HT1080 (cell line): ENCODE results near the gene ATG13. TPM values are rescaled to one million over a fixed set of nuclear protein-coding genes. Genes with fewer than 3 reads are reported as not detected.

Experiments
- DNase-seq: peaks from one replicate; pipeline ENCODE4 v3.0.0-alpha.2; 2015; ENCODE audit warnings: low read depth
- total RNA-seq: library from RNA; depleted of rRNA; stranded (reverse); fragments of >200 nt; shearing (Covaris generic); gene quantifications from 2 replicates; pipeline ENCODE4 v1.2.3, GENCODE V29; 2014

The ATG13 gene
- total RNA-seq, 1 experiment from 2014 or later = 117 TPM

GRCh38 chr11:46674463-46675287 lies 57.3 kb downstream of the ATG13 start:
- DNase-seq = no peak

- DNase-seq = peak; percentile 37
Measured at GRCh38 chr11:46675288-46675851, 58.0 kb downstream of the ATG13 start.

- DNase-seq = no peak
Measured at GRCh38 chr11:46675949-46676348, 58.6 kb downstream of the ATG13 start.

- DNase-seq = no peak
Measured at GRCh38 chr11:46676436-46677158, 59.2 kb downstream of the ATG13 start.

- no peak for DNase-seq
Measured at GRCh38 chr11:46677169-46677568, 59.8 kb downstream of the ATG13 start.

GRCh38 chr11:46677991-46678740 lies 60.8 kb downstream of the ATG13 start:
- DNase-seq = no peak

- no peak for DNase-seq
Measured at GRCh38 chr11:46678741-46679130, 61.4 kb downstream of the ATG13 start.

GRCh38 chr11:46679241-46680163 lies 62.1 kb downstream of the ATG13 start:
- no peak for DNase-seq

- no peak for DNase-seq
Measured at GRCh38 chr11:46680164-46680760, 62.9 kb downstream of the ATG13 start.

GRCh38 chr11:46680815-46681214 lies 63.5 kb downstream of the ATG13 start:
- DNase-seq = no peak

- DNase-seq = no peak
Measured at GRCh38 chr11:46681814-46682213, 64.5 kb downstream of the ATG13 start.

GRCh38 chr11:46682773-46683752 lies 65.7 kb downstream of the ATG13 start:
- DNase-seq = peak; percentile 43

GRCh38 chr11:46684367-46684766 lies 67.0 kb downstream of the ATG13 start:
- no peak for DNase-seq

- DNase-seq = peak; percentile 31
Measured at GRCh38 chr11:46686886-46687795, 69.8 kb downstream of the ATG13 start.

GRCh38 chr11:46690702-46691101 lies 73.3 kb downstream of the ATG13 start:
- no peak for DNase-seq

- DNase-seq = no peak
Measured at GRCh38 chr11:46692450-46692849, 75.1 kb downstream of the ATG13 start.

GRCh38 chr11:46693597-46694012 lies 76.3 kb downstream of the ATG13 start:
- no peak for DNase-seq

GRCh38 chr11:46694072-46694471 lies 76.7 kb downstream of the ATG13 start:
- DNase-seq = no peak
